ENCODE data around the gene GMCL2.

GMCL2 gene

DNA sequence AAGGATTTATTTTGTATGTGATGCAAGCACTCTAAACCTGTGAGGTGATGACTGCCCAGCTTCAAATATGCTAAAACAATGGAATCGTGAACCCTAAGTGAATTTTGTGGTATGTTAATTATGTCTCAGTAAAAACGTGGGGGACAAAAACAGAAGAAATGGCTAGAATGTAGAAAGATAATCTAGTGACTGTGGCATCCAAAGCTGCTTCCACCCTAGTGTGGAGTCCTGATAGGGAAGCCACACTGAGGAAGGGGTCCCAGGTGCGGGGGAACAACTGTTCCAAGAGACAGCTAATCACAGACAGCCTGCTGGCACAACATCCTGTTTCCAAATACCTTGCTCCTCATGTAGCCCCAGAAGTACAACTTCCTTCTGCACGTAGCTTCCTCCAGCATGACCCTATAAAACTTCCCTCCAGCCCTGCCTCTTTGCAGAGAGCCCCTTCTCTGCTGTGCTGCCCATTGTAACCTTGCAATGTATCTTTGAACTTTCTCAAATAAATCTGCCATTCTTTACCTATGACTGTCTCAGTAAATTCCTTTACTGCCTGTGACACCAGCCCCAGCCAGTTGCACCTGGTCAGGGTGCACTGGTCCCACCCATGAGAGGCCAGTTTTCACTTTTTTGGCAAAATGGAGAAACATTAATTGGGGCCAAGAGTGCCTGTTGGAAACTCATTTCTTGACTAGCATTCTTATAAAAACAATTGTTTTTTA lies 4.9 kb downstream of the GMCL2 start:
- DNase-seq (ENCODE audit: low read depth in 2 of 2): no peak

GRCh38 chr5:178180141-178180863 lies 6.9 kb downstream of the GMCL2 start:
- no peak for DNase-seq (ENCODE audit: low read depth in 2 of 2)

DNA sequence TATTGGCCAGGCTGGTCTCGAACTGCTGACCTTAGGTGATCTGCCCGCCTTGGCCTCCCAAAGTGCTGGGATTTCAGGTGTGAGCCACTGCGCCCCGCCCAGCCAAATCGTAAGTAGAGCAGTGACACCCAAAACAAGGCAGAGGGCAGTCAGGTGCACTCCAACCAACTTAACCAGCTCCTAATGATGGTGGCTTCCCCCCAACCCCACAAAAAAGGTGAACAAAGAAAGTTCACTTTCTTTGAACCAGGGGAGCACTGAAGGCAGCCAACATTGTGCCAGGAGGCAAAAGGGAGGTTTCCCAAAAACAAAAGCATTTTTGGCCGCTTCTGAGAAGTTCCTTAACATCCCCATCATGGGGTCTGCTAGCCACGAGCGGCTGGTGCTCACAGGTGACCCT lies 9.6 kb downstream of the GMCL2 start:
- DNase-seq (ENCODE audit: low read depth in 2 of 2): no peak

DNA sequence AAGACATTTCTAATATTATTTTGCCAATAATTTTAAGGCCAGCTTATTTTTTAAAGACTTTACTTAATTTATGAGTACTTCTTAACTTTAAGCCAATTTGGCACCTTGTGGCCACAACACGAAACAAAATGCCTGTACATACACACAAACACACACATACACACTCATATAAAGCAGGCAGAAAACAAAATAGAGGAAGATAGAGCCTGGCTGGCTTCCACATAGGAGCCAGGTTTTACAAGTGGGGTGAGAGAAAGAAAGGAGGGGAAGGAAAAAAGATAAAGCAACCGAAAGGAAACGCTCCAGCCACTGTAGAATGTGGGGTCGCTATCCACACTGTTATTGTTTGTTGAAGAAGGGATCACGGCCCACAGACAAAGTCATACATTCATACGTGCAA lies 10.4 kb downstream of the GMCL2 start:
- no peak for DNase-seq (ENCODE audit: low read depth in 2 of 2)

DNA sequence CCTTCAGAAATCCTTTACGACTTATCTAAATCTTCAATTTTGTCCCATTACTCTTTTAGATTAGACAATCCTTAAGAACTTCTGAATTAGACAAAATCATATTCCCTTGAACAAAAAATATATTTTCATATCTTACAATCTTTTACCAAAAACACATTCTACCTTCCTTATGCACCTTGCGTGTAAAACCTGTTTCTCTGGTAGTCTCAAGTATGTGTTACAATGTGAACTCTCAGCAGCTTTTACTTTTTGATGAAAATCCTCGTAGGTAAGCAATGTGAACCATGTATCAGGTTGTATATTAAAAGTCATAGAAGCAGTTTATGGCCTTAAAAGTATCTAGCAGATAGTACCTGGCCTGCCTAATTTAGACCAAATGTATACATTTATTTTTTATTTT lies 12.7 kb downstream of the GMCL2 start:
- no peak for DNase-seq (ENCODE audit: low read depth in 2 of 2)

DNA sequence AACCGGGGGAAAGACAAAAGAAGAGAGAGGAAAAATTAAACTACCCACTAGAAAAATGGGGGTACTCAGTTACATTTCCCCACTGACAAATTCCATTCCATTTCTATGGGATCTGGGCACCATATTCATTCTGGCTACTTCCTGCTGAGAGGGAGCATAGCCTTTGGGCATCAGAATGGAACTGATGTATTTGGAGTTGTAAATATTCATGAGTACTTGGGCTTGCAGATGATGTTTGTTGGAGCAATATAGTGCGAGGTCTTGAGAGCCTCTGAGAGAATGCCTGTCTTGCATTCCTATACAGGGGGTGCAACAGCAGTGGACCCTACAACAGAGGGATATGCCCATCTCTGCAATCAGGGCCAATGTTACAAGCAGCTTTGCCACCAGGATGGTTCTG lies 16.7 kb downstream of the GMCL2 start:
- DNase-seq (ENCODE audit: low read depth in 2 of 2): no peak

GRCh38 chr5:178165581-178165980 lies 21.6 kb downstream of the GMCL2 start:
- DNase-seq (ENCODE audit: low read depth in 2 of 2): no peak

GRCh38 chr5:178163772-178164735 lies 23.1 kb downstream of the GMCL2 start:
- DNase-seq (ENCODE audit: low read depth in 2 of 2): peak; percentile 24 to 26

- DNase-seq (ENCODE audit: low read depth in 2 of 2): no peak
These were observed 24.7 kb downstream of the GMCL2 start for GRCh38 chr5:178162481-178162880.

DNA sequence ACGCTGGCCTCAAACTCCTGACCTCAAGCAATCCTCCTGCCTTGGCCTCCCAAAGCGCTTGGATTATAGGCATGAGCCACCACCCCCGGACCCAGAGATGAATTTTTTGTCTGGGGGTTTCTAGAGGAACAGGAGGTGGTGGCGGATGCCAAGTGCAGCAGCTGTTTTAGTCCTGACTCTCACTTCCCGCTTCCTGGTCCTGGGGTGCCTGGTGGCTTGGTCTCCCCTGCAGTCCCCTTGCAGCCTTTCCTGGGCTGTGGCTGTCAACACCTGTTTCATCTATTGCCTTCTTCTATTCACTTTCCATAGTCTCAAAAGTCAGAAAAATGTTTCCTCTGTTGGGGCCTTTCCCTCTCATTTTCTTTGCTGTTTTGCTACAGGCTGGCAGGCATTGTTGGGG lies 27.0 kb downstream of the GMCL2 start:
- no peak for DNase-seq (ENCODE audit: low read depth in 2 of 2)

GRCh38 chr5:178155065-178155464 lies 32.1 kb downstream of the GMCL2 start:
- DNase-seq (ENCODE audit: low read depth in 2 of 2): no peak

DNA sequence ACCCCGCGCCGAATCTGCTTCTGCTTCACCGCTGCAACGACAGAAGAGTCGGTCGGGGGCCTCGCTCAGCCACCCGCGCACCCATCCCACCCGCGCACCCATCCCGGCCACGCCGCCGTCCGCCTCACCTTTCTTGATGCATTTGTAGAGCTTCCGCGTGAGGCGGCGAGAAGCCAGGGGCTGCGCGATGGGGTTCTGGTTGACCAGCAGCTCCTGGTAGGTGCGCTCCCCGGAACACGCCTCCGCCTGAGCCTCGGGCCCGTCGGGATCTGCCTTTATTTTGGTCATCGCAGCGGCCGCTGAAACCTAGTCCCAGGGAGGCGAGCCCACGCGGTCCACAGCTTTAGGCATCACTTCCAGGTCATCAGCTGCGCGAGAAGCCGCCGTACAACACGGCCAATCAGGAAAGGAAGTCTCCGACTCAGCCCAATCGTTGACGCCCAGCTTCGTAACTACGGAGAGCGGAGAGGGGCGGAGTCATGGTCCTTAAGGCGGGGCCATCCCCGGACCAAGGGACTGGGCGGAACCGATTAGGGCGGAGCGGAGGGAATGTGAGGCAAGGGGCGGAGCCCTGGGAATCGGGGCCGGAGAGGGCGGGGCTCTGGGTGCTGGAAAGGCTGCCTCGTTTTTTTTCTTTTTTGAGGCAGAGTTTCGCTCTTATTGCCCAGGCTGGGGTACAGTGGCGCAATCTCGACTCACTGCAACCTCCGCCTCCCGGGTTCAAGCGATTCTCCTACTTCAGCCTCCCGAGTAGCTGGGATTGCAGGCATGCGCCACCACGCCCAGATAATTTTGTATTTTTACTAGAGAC lies 33.4 kb downstream of the GMCL2 start, which contains the start of gene NHP2:
Gene NHP2 (minus strand): TSS at position 356 of the 811 bp plus-strand sequence. CDS start 68 bp downstream, at position 288.
- DNase-seq (ENCODE audit: low read depth in 2 of 2): peak; percentile 97

DNA sequence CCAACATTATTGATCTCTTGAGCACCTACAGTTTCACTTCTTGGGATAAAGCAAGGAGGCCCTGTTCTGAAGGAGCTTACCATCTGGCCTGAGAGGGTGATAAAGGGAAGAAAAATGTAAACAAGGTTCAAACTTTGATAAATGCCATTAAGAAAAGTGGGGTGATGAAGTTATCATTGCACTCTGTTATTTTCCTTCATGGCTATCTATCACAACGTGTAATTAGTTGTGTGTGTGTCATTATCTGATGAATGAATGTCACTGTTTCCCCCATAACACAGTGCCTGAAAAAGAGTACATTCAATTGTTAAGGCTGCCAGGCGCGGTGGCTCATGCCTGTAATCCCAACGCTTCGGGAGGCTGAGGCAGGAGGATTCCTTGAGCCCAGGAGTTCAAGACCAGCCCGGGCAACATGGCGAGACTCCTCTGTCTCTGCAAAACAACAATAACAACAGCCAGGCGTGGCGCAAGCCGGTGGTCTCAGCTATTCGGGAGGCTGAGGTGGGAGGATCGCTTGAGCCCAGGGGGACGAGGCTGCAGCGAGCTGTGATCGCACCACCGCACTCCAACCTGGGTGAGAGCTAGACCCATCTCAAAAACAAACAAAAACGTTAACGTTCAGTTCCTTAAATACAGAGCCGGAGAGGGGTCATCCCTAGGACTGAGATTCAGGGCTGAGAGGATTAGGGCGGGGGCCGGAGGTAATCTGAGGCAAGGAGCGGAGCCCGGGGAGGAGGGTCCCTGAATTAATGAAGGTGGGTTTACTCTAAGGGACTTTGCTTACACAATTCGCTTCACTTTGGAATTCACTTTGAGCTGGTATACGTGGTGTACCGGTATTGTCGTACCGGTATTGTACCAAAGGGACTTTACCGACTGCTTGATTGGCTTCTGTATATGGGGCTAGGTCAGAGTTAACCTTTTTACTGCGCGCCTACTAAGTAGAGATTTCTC lies 34.4 kb downstream of the GMCL2 start:
- DNase-seq (ENCODE audit: low read depth in 2 of 2): no peak

- DNase-seq (ENCODE audit: low read depth in 2 of 2): no peak
These were observed 36.0 kb downstream of the GMCL2 start for GRCh38 chr5:178150977-178151734.

DNA sequence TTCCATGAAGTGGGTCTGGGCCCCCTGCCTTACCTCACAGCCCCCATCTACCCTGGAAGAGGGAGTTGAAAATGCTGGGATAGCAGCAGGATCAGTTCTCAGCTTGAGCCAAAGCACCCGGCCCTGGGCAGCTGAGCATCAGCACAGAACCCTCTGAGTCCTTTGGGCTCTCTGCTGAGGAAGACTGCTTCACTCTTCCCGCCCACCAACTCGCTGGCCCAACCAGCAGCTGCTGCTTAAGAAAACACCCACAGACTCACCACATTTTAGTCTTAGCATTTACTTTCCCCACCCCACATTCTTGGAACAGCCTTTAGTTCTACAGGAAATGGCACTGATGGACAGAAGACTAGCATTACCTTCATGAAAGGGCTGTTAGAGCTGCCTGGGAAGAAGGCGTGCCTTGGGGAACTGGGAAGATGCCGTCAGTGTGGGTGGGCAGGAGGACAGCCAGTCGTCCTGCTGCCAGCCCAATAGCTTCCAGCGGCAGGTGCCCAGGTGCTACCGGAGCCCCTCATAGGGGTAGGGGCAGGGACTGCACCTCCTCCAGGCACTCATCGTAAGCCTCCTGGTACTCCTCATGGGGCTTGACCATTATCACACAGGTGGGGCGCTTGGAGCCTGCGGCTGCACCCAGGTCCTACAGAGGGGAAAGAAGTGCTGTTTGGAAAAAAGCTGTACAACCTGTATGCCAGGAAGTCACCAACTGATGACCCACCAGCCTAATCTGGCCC lies 37.8 kb downstream of the GMCL2 start:
- DNase-seq (ENCODE audit: low read depth in 2 of 2): no peak

- no peak for DNase-seq (ENCODE audit: low read depth in 2 of 2)
These were observed 39.8 kb downstream of the GMCL2 start for GRCh38 chr5:178147406-178147805.

DNA sequence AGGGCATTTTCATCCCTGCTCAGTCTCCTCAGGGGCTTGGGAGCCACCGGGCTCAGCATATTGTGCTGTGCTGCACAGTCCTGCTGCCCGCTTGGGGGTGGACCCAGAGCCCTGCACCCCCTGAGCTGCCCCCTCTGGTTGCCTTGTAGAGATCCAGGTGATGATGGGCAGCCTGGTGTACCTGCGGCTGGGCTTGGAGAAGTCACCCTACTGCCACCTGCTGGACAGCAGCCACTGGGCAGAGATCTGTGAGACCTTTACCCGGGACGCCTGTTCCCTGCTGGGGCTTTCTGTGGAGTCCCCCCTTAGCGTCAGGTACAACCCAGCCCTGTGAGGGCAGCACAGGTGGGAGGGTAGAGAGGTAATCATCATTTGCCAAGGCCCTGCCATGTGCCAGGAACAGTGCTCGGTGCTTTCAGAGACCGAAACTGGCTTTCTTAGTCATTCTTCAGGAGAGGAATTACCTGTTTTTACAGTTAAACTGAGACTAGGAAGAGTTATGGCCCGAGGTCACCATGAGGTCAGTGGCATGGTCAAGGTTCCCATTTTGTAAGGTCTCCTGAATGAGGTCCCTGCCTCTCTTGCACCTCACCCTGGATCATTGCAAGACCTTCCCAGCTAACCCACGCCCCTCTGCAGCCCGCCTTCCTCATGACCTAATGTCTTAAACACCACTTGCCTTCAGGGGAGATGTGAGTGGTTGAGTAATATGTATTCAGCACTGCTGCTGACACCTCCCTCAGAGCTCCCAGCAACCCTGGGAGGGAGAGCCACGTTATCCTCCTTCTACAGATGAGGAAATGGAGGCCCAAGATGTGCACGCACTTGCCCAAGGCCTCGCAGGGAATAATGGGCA lies 41.0 kb downstream of the GMCL2 start:
- DNase-seq (ENCODE audit: low read depth in 2 of 2): no peak

GRCh38 chr5:178143901-178144300 lies 43.3 kb downstream of the GMCL2 start:
- DNase-seq (ENCODE audit: low read depth in 2 of 2): no peak
